K562 (cell line): ENCODE results near the gene MUC3A. TPM values are rescaled to one million over a fixed set of nuclear protein-coding genes. Genes with fewer than 3 reads are reported as not detected.

Source experiments
- KDM4B ChIP-seq, 2 experiments: fragments of 450-650 bp in 1 of 2; sonication (generic) in 1 of 2; IDR thresholded peaks; 2 replicates each; pipeline ENCODE4 v1.6.1; 2016 to 2017; ENCODE audit warnings: borderline replicate concordance in 2 of 2, antibody characterized with exemption in 1 of 2, low read depth in 1 of 2, mild to moderate bottlenecking in 1 of 2
- ZNF785 ChIP-seq: fragments of 250-450 bp; sonication (Bioruptor Pico); IDR thresholded peaks from 2 replicates; pipeline ENCODE4 v1.4.0; 2020; ENCODE audit warnings: mild to moderate bottlenecking
- polyA plus RNA-seq, 8 experiments: library from polyadenylated mRNA; depleted of rRNA in 4 of 8; stranded (reverse) in 5 of 8; unstranded in 3 of 8; fragments of >200 nt; fragmentation: Nextera tagmentation in 2 of 8; fragmentation: Illumina TruSeq in 1 of 8; extraction: Ambion mirVana in 2 of 8; extraction: Trizol in 1 of 8; gene quantifications; 2 replicates each; pipeline versions ENCODE4 v1.2.1 to v1.2.3, GENCODE V29; 2011 to 2014; ENCODE audit warnings: inconsistent platforms in 1 of 8, missing spikeins in 1 of 8
- total RNA-seq, 7 experiments: library from RNA; depleted of rRNA in 6 of 7; stranded (reverse); fragments of >200 nt in 6 of 7; fragmentation: Illumina TruSeq in 2 of 7; extraction: Trizol in 2 of 7; gene quantifications; 2 replicates each; pipeline versions ENCODE4 v1.2.1 to v1.2.3, GENCODE V29; 2011 to 2021; ENCODE audit warnings: low replicate concordance in 1 of 7
- TF ChIP-seq, protein P1 (sequence below): fragments of 200-600 bp; sonication (generic); IDR thresholded peaks from one replicate; pipeline ENCODE4 v1.6.1; 2012; ENCODE audit warnings: mild to moderate bottlenecking, low read depth, low read length, inconsistent platforms

The MUC3A gene
- total and polyA plus RNA-seq, 9 of the 15 experiments (the other 6 are each of a cell fraction or from before 2014, with no cell fraction given): 0.06 to 2.2 (median 0.20) TPM; not detected in 1

DNA sequence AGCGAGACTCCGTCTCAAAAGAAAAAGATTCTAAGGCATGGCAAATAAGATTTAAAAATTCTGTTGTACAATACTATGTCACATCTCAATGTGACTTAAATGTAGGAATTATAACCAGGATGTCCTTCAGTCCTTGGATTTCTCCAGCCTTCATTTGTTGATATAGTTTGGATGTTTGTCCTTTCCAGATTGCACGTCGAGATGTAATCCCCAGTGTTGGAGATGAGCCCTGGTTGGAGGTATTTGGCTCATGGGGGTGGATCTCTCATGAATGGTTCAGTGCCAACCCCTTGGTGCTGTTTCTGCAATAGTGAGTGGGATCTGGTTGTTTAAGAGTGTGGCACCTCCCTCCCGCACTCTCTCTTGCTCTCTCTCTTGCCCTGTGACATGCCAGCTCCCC is 40.8 kb upstream of the MUC3A start (continued):
- TF ChIP-seq, protein P1, sequence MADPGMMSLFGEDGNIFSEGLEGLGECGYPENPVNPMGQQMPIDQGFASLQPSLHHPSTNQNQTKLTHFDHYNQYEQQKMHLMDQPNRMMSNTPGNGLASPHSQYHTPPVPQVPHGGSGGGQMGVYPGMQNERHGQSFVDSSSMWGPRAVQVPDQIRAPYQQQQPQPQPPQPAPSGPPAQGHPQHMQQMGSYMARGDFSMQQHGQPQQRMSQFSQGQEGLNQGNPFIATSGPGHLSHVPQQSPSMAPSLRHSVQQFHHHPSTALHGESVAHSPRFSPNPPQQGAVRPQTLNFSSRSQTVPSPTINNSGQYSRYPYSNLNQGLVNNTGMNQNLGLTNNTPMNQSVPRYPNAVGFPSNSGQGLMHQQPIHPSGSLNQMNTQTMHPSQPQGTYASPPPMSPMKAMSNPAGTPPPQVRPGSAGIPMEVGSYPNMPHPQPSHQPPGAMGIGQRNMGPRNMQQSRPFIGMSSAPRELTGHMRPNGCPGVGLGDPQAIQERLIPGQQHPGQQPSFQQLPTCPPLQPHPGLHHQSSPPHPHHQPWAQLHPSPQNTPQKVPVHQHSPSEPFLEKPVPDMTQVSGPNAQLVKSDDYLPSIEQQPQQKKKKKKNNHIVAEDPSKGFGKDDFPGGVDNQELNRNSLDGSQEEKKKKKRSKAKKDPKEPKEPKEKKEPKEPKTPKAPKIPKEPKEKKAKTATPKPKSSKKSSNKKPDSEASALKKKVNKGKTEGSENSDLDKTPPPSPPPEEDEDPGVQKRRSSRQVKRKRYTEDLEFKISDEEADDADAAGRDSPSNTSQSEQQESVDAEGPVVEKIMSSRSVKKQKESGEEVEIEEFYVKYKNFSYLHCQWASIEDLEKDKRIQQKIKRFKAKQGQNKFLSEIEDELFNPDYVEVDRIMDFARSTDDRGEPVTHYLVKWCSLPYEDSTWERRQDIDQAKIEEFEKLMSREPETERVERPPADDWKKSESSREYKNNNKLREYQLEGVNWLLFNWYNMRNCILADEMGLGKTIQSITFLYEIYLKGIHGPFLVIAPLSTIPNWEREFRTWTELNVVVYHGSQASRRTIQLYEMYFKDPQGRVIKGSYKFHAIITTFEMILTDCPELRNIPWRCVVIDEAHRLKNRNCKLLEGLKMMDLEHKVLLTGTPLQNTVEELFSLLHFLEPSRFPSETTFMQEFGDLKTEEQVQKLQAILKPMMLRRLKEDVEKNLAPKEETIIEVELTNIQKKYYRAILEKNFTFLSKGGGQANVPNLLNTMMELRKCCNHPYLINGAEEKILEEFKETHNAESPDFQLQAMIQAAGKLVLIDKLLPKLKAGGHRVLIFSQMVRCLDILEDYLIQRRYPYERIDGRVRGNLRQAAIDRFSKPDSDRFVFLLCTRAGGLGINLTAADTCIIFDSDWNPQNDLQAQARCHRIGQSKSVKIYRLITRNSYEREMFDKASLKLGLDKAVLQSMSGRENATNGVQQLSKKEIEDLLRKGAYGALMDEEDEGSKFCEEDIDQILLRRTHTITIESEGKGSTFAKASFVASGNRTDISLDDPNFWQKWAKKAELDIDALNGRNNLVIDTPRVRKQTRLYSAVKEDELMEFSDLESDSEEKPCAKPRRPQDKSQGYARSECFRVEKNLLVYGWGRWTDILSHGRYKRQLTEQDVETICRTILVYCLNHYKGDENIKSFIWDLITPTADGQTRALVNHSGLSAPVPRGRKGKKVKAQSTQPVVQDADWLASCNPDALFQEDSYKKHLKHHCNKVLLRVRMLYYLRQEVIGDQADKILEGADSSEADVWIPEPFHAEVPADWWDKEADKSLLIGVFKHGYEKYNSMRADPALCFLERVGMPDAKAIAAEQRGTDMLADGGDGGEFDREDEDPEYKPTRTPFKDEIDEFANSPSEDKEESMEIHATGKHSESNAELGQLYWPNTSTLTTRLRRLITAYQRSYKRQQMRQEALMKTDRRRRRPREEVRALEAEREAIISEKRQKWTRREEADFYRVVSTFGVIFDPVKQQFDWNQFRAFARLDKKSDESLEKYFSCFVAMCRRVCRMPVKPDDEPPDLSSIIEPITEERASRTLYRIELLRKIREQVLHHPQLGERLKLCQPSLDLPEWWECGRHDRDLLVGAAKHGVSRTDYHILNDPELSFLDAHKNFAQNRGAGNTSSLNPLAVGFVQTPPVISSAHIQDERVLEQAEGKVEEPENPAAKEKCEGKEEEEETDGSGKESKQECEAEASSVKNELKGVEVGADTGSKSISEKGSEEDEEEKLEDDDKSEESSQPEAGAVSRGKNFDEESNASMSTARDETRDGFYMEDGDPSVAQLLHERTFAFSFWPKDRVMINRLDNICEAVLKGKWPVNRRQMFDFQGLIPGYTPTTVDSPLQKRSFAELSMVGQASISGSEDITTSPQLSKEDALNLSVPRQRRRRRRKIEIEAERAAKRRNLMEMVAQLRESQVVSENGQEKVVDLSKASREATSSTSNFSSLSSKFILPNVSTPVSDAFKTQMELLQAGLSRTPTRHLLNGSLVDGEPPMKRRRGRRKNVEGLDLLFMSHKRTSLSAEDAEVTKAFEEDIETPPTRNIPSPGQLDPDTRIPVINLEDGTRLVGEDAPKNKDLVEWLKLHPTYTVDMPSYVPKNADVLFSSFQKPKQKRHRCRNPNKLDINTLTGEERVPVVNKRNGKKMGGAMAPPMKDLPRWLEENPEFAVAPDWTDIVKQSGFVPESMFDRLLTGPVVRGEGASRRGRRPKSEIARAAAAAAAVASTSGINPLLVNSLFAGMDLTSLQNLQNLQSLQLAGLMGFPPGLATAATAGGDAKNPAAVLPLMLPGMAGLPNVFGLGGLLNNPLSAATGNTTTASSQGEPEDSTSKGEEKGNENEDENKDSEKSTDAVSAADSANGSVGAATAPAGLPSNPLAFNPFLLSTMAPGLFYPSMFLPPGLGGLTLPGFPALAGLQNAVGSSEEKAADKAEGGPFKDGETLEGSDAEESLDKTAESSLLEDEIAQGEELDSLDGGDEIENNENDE: no peak
- TF ChIP-seq KDM4B (IDR thresholded peaks at IDR 0.05; ENCODE audit: borderline replicate concordance in 2 of 2, low read depth in 1 of 2): no peak
- no peak for TF ChIP-seq ZNF785 (CRISPR knock-in tag)
